GM18517 (cell line): Measurements from ENCODE around the gene TRIP13.
"Not testable (repeated sequence)": the region's sequence is repeated elsewhere in the genome, so short reads cannot be mapped to it uniquely, and the experiment has no call there.

Experiments used
- ATAC-seq: cut with Tn5 transposase; IDR thresholded peaks from one replicate; pipeline ENCODE4 v1.9.1; 2021; ENCODE audit warnings: mild to moderate bottlenecking, moderate library complexity; ENCODE audit not compliant: unreplicated experiment

Gene TRIP13, protein sequence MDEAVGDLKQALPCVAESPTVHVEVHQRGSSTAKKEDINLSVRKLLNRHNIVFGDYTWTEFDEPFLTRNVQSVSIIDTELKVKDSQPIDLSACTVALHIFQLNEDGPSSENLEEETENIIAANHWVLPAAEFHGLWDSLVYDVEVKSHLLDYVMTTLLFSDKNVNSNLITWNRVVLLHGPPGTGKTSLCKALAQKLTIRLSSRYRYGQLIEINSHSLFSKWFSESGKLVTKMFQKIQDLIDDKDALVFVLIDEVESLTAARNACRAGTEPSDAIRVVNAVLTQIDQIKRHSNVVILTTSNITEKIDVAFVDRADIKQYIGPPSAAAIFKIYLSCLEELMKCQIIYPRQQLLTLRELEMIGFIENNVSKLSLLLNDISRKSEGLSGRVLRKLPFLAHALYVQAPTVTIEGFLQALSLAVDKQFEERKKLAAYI

DNA sequence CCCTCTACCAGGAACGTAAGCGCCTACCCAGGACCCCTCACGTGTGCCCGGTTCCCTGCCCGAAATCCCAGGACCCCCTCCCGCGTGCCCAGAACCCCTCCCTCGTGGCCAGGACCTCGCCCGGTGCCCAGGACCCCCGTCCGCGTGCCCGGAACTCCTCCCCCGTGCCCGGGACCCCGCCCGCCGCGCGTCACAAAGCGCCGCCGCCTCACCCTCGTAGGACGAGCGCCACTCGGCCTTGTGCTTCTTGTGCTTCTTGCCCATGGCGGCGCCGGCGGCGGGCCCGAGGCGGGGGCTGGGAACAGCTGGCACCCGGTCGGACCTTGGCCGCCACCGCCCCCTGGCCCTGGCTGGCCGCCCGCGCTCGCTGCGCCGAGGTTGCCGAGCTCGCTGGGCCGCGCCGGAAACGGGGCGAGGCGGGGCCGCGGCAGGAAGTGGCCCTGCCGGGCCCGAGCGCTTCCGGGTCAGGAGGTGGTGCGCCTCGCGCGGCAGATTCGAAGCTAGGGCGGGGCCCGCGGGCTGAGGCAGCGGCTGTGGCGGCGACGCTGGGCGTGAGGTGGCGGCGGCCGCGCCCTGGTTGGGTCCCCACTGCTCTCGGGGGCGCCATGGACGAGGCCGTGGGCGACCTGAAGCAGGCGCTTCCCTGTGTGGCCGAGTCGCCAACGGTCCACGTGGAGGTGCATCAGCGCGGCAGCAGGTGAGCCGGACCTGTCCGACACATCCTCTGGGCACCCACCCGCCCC is at the start of gene TRIP13, which contains the start of gene BRD9:
Gene TRIP13 (plus strand): TSS at position 491 of the 743 bp plus-strand sequence. CDS start 115 bp downstream, at position 606.
Gene BRD9 (minus strand): TSS at position 408 of the 743 bp plus-strand sequence. CDS start 144 bp downstream, at position 264.
- ATAC-seq = peak; percentile 94

DNA sequence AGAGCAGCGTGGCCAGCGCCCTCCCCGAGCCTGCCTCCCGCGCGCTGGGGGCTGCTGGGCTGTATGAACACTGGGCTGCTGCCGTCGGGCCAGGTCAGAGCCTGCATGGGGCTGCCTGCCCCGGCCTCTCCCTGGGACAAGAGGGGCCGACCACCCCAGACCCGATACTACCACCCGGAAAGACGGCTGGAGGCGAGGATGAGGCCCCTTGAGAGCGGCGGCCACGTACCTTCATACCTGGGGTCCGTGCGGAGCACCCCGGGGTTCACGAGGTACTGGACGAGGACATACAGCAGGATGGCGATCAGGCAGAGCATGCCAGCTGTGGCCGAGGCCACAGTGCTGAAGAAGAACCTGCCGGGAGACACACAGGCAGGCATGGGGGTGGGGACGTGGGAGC is 49.3 kb upstream of the TRIP13 start:
- ATAC-seq = not testable (repeated sequence)

DNA sequence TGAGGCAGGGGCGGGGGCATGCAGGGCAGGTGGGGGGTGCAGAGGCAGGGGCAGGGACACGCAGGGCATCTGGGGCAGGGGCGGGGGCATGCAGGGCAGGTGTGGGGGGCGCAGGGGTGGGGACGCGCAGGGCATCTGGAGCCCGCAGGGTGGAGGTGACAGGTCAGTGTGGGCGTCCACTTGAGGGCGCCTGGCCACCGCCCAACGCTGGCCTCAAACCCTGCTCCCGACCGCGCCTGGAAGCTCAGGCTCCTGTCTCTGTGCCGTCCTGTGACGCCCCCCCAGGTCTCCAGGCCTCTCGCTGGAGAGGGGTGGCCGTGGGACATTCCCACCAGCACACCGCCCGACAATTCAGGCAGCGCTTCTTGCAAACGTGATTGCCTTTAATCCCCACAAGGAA is 48.8 kb upstream of the TRIP13 start:
- not testable (repeated sequence) for ATAC-seq

DNA sequence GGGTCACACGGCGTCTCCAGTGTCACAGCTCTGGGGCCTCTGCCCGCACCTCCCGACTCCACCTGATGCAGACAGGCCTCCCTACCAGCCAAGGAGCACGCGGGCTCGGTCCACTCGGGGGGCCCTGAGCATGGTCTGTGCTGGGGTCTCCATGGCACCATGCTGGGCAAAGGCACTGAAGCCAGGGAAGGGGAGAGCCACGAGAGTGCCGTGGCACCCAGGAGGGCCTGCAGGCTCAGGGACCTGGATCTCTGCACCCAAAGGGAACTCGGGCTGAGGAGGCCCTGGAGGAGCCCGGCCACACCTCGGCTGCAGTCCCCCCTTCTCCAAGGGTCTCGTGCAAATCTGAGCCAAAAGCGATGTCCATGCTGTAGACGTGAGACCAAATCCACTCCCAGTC is 48.3 kb upstream of the TRIP13 start:
- ATAC-seq = not testable (repeated sequence)

DNA sequence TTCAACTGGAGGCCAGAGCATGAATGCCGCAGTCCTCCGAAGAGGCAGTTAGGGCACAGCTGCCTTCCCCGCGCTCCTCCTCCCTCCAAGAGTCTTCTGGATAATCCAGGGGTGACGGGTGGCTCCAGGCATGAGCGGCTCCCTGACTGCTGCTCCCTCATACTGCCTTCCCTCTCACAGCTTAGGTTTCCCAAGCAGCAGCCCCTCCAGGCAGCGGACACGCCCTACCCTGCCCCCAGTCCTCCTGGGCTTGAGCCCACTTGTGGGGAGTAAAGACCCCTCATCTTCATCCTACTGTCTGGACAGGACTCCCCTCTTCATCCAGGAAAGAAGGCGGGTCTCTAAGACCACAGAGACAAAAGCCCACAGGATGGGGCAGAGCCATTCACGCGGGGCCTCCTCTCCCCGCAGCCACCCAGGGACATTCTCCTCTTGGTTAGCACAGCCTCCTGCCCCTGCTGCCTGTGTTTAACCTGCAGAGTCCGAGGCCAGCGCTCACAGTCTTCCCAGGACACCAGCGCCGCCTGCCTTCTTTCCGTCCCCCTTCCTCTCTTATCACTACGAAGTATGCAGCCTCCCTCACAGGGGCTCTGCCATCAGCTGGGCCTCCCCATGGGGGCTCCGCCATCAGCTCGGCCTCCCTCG is 47.5 kb upstream of the TRIP13 start:
- not testable (repeated sequence) for ATAC-seq

DNA sequence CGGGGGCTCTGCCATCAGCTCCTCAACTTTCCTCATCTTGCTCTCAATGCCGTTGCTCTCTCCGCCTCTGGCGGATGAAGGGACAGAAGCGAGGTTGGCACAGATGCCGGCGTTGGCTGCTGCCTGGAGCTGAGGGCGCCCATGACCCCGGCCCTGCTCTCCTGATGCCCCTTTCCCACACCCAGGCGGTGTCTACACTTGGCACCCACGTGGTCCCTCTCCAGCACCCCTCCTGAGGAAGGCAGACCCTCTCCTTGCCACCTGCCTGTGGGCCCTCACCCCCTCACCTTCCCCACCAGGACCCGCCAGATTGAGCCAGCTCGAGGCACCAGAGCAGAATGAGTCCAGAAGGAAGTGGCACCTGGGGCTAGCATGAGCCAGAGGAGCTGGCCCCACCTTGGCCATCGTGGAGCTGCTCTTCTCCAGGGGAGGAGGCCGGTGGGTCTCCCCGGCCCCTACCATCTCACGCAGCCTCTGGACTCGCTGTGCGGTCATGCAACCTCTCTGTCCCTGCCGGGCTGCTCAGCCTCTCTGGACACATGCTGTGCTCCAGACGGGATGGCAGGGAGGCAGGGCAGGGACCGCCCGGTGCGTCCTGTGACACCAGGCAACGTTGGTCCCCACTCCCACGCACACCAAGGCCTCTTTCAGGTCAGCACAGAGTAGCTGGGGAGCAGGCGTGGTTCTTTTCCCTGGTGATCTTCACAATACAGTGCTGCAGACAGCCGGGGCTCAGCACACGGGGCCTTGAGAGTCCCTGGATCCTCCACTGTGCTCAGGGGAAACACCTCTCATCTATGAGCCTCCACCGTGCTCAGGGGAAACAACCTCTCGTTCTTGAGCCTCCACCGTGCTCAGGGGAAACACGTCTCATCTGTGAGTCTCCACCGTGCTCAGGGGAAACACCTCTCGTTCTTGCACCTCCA is 46.7 kb upstream of the TRIP13 start:
- ATAC-seq = not testable (repeated sequence)

DNA sequence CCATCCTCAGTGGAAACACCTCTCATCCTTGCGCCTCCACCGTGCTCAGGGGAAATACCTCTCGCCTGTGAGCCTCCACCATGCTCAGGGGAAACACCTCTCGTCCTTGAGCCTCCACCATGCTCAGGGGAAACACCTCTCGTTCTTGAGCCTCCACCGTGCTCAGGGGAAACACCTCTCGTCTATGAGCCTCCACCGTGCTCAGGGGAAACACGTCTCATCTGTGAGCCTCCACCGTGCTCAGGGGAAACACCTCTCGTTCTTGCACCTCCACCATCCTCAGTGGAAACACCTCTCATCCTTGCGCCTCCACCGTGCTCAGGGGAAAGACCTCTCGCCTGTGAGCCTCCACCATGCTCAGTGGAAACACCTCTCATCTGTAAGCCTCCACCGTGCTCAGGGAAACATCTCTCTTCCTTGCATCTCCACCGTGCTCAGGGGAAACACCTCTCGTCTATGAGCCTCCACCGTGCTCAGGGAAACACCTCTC is 46.0 kb upstream of the TRIP13 start:
- ATAC-seq = peak; percentile 64

DNA sequence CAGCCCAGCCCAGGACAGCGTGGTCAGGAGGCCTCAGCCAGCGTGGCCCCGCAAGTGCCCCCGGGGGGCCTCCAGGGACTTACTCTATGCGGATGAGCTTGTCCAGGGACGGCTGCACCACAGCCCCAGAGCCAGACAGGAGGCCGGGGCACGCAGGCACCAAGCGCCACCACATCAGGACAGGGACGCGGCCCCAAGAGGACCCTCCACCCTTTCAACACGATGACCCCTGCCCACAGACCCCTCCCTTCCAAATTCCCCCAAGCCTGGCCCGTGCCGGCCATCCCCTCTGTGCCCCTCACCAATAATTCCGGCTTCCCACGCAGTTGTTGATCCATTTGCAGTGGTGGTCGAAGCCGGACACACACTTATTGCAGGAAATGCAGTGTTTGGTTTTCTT is 45.5 kb upstream of the TRIP13 start:
- not testable (repeated sequence) for ATAC-seq

DNA sequence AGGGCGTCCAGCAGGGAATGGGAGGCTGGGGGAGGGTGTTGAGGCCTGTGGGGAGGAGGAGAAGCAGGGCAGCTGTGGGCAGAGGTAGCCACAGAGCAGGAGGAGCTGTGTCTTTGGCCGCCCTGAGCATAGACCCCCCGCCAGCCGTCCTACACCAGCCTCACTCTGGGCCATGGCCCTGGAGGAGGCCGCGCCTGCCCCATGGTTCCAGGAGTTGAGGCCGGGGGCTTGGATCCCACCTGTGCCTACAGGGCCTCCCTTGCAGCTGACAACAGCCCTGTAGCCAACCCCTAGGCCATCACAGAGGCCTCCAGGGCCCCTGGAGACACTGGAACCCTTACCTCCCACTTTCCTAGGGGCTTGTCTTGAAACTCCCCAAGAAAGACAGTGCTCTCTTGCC is 44.9 kb upstream of the TRIP13 start:
- not testable (repeated sequence) for ATAC-seq

DNA sequence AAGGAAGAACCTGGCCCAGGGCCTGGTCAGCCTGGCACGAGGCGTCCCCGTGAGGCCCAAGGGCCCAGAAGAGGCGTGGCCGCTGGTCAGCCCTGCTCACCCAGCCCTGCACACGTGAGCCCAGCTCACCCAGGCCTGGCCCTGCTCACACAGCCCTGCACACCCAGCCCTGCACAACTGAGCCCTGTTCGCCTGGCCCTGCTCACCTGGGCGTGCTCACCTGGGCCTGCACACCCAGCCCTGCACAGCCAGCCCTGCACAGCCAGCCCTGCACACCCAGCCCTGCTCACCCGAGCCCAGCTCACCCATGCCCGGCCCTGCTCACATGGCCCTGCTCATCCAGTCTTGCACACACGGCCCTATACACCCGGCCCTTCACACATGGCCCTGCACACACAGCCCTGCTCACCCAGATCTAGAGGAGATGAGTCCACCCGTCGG is 44.0 kb upstream of the TRIP13 start:
- no peak for ATAC-seq

DNA sequence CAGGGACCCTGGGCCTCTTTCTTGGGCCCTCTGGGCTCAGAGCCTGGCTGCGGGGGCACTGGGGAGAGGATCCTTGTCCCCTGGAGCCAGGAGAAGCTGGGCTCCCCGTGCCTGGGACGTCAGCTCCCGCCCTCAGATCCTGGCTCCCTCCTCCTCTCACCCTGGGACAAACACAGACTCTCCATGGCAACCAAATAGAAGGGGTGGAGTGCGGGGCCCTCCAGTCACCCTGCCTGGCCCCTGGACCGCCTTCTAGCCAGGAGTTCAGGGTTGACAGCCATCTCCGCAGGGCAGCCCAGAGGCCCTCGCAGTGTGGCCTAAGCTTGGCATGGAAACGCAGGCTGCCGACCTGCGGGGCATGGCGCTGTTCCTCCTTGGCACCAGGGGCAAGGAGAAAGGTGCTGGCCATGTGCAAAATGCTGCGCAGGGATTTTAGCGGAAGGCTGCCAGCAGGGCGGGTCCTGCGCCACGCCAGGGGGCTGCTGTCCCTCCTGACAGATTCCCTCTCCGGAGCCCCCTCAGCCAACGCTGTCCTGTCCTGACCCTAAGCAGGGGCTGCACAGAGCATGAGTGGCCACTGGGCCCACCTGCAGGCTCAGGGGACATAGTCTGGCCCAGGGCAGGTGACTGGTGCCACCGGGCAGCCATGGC is 42.9 kb upstream of the TRIP13 start:
- ATAC-seq = no peak

DNA sequence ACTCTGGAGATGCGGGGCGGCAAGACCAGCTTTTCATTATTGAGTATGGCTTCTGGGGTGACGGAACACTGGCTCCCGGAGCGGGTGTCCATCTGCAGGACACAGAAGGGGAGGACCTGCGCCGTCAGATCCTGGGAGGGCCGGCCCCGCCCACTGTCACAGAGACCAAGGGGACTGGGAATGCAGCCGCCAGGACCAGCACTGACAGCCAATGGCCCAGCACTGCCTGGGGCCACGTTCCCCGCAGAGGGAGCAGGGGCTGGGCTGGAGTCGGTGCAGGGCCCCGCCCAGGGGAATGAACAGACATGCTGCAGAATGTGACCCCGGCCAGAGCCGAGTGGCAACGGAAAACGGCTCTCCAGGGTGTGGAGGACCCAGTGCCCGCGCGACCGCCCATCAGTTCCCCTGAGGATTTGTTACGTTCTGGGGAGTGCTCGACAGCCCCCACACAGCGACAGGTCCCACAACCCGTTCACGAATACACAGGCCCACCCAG is 42.1 kb upstream of the TRIP13 start, which contains the start of gene ZDHHC11:
Gene ZDHHC11 (minus strand): TSS at position 476 of the 496 bp plus-strand sequence. CDS start 384 bp downstream, at position 92.
- no peak for ATAC-seq

DNA sequence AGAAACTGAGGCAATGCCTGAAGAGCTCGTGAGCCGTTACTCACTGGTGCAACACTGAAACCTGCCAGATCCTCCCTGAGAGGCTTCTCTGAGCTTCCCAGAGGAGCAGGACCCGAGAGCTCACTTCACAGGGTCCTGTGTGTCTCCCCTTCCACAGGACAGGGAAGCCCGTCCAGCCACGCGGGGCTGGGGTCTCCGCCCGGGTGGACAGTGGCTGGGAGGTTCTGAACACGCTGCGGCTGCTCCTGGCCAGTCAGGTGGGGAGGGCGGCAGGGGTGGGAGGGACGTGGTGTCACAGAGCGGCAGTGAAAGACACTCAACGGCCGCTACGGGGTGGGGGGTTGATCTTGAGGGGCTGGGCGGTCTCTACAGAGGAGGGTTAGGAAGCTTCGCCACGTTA is 41.6 kb upstream of the TRIP13 start:
- ATAC-seq = no peak

DNA sequence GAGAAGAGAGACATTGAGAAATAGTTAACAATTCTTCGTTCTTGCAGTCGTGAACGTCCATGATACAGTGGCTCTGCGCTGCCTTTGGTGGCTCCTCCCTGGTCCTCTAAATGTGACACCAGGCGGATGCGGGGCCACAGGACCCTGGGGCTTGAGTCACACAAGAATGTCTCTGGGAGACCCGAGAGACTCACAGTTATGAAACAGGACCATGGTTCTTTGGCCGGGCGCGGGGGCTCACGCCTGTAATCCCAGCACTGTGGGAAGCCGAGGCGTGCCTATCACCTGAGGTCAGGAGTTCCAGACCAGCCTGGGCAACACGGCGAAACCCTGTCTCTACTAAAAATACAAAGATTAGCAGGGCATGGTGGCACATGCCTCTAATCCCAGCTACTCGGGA is 41.1 kb upstream of the TRIP13 start:
- ATAC-seq = no peak

DNA sequence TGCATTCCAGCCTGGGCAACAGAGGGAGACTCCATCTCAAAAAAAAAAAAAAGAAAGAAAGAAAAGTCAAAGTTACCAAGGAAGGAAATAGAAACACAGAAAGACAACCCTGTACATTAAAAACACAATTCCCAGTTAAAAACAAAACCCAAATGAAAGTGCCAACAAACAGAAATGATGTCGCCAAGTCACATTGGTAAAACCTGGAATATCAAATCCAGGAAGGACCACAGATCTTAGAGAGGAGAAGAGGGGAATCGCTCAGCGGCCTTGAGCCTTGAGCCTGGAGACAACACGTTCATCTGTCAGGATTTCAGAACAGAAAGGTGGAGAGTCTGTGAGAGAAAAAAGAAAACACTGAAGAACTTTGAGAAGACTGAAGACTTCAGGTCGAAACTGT is 40.7 kb upstream of the TRIP13 start:
- no peak for ATAC-seq

DNA sequence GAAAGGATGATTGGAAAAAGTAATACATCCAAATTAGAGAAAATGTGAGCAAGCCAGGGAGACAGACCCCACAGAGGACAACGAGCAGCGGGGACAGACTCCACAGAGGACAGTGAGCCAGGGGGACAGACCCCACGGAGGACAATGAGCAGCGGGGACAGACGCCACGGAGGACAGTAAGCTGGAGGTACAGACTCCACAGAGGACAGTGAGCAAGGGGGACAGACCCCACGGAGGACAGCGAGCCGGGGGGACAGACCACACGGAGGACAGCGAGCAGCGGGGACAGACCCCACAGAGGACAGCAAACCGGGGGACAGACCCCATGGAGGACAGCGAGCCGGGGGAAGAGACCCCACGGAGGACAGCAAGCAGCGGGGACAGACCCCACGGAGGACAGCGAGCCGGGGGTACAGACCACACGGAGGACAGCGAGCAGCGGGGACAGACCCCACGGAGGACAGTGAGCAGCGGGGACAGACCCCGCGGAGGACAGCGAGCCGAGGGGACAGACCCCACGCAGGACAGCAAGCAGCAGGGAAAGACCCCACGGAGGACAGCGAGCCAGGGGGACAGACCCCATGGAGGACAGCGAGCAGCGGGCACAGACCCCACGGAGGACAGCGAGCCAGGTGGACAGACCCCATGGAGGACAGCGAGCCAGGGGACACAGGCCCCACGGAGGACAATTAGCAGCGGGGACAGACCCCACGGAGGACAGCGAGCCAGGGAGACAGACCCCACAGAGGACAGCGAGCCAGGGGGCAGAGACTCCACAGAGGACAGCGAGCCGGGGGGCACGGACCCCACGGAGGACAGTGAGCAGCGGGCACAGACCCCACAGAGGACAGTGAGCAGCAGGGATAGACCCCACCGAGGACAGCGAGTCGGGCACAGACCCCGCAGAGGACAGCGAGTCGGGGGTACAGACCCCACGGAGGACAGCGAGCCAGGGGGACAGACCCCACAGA is 40.0 kb upstream of the TRIP13 start:
- no peak for ATAC-seq

DNA sequence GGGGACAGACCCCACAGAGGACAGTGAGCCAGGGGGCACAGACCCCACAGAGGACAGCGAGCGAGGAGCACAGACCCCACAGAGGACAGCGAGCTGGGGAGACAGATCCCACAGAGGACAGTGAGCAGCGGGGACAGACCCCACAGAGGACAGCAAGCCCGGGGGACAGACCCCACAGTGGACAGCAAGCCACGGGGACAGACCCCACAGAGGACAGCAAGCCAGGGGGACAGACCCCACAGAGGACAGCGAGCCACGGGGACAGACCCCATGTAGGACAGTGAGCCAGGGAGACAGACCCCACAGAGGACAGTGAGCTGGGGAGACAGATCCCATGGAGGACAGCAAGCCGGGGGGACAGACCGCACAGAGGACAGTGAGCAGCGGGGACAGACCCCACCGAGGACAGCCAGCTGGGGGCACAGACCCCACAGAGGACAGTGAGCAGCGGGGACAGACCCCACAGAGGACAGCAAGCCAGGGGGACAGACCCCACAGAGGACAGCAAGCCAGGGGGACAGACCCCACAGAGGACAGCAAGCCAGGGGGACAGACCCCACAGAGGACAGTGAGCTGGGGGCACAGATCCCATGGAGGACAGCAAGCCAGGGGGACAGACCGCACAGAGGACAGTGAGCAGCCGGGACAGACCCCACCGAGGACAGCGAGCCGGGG is 39.1 kb upstream of the TRIP13 start:
- ATAC-seq = not testable (repeated sequence)
